Peyer's patch (tissue), 4 donors: ENCODE data around the gene TOX2.

Experiments used
- POLR2A ChIP-seq, 2 donors: fragments of 450-650 bp; IDR thresholded peaks; one replicate each; pipeline ENCODE4 v1.5.1; 2017; ENCODE audit warnings: antibody characterized with exemption in 2 of 2, mild to moderate bottlenecking in 2 of 2, moderate library complexity in 2 of 2
- TF ChIP-seq, protein P1 (sequence below), 6 experiments: fragments of 450-650 bp in 4 of 6; fragments of 200-600 bp in 2 of 6; sonication (generic) in 1 of 6; IDR thresholded peaks; one replicate each; pipeline ENCODE4 v1.5.1; 2017 to 2019; ENCODE audit warnings: antibody characterized with exemption in 6 of 6, mild to moderate bottlenecking in 3 of 6, moderate library complexity in 1 of 6

DNA sequence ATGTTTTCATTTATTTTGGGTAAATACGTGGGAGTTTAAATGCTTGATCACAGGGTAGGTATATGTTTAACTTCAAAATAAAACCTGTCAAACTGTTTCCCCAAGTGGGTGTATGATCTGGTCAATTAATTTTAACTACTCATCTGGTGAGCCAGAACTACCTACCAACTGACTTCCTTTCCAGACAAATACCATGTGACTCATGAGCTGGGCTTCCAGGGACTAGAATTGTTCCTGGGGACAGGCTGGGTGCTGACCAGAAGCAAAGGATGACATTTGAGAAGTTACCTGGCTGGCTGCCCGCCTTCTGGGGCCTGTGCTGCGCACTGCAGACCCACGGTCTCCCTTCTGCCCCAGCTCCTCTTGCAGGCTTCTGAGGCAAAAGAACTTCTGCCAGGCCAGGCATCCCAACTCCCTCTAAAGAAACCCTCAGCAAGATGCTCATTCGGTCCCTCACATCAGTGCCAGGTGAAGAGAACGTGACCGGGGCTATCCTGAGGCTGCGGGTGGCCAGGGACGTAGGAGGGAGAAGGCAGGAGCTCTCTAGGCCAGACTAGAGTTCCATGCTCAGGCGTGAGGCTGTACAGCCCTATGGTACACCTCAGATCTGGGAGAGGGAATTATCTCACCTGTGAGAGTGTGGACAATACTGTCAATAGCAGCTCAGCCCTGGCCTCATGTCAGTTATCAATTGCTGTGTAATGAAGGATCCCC is 168.7 kb downstream of the TOX2 start:
- TF ChIP-seq, protein P1, sequence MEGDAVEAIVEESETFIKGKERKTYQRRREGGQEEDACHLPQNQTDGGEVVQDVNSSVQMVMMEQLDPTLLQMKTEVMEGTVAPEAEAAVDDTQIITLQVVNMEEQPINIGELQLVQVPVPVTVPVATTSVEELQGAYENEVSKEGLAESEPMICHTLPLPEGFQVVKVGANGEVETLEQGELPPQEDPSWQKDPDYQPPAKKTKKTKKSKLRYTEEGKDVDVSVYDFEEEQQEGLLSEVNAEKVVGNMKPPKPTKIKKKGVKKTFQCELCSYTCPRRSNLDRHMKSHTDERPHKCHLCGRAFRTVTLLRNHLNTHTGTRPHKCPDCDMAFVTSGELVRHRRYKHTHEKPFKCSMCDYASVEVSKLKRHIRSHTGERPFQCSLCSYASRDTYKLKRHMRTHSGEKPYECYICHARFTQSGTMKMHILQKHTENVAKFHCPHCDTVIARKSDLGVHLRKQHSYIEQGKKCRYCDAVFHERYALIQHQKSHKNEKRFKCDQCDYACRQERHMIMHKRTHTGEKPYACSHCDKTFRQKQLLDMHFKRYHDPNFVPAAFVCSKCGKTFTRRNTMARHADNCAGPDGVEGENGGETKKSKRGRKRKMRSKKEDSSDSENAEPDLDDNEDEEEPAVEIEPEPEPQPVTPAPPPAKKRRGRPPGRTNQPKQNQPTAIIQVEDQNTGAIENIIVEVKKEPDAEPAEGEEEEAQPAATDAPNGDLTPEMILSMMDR (IDR thresholded peaks at IDR 0.05): no peak
- no peak for TF ChIP-seq POLR2A (IDR thresholded peaks at IDR 0.05)
